Activated naive CD4-positive, alpha-beta T cell treated with Interleukin-2 at 50 U/mL for 16 hours (primary cell): ENCODE measurements around the gene CELF6.
"Not testable (repeated sequence)": the region's sequence is repeated elsewhere in the genome, so short reads cannot be mapped to it uniquely, and the experiment has no call there.

ENCODE experiments used
- DNase-seq: peaks from one replicate; pipeline ENCODE4 v3.0.0-alpha.2; 2020

The CELF6 gene

DNA sequence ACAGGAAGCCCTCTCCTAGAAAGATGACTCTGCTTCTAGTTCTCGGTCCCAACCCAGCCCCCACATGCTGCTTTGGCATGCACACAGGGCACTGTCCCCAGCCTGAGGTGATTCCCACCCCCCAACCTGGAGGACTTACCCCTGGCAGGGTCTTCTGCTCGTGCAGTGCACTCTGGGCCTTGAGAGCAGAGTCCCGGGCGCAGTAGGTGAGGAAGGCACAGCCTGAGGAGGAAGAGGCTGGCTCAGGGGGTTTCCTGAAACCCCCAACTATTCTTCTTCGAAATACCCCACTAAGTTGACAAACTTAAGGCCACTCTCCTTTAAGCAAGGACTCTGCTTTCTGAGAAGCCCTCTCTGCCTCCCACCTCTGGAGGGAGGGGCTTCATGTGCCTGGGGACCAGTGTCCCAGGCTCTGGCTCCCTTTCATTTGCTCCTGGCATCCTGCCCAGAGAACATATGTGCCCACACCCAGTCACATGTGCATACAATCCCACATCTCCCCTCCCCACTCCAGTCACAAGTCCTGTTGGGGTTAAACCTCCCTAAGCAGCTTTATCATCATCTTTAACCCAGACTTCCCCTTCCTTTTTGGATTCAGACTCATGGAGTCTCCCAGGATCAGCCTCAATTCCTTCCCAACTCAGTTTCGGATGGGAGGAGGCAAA lies 4.1 kb downstream of the CELF6 start:
- DNase-seq: no peak

GRCh38 chr15:72313881-72314280 lies 6.1 kb downstream of the CELF6 start:
- no peak for DNase-seq

DNA sequence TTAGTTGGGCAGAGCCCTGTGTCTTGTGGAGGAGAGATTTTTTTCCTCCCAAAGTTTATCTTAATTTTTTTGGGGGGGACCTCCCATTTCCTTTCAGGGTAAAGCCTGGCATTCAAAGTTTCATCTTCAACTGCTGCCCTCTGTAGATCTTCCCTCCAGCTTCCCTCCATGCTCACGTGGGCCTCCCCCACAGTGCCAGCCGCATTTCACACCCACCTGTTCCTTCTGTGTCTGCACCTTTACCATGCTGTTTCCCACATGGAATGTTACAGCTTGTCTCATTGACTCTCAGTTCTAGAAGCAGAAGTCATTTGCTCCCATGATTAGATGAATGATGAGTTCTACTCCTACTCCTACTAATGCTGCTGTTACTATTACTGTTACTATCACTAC lies 6.5 kb downstream of the CELF6 start:
- DNase-seq: no peak

DNA sequence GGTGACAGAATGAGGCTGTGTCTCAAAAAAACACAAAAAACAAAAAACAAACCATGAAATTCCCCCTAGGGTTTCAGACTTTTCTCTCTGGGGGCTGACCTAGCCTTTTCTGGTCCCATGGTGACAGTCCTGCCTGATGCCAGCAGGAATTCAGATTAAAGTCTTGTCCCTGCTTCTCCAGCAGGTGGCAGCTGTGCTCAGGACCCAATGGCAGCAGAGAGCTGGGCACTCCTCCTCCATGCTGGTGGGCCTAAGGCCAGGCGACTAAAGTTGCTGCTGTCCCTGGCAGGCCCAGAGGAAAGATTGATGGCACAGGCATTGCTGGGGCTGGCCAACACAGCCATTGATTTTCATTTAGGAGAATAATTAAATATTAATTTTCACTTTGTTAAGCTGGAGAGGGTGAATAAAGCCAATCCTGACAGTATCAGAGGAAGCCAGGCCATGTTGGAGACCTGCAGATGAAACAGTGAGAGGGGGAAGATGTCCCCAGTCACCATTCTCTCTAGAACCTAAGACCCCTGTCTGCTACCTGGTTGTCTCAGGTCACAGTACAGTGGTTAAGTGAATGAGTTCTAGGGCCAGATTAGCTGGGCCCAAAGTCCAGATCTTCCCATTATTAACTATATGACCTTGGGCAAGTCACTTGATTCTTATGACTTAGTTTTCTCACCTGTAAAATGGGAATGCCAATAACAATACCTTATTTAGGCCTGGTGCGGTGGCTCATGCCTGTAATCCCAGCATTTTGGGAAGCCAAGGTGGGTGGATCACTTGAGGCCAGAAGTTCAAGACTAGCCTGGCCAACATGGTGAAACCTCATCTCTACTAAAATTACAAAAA lies 7.1 kb downstream of the CELF6 start:
- peak; percentile 66 for DNase-seq

DNA sequence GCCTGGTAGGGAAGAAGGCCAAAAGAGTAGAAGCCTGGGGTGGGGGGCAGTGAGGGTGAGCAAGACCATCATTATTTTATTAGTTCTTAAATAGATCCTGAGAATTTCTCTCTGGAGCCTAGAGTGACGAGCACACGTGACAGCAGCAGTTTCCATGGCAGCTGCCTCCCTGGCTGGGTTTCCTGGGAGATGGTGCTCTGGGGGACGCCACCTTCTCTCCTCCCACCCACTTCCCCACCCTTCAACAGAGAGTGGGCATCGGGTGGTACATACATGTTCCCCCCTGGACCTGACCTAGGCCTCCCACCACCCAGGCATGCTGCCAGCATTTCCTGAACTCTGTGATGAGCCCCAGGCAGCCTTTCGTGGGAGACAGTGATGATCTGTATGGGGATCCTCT lies 12.9 kb downstream of the CELF6 start:
- no peak for DNase-seq

DNA sequence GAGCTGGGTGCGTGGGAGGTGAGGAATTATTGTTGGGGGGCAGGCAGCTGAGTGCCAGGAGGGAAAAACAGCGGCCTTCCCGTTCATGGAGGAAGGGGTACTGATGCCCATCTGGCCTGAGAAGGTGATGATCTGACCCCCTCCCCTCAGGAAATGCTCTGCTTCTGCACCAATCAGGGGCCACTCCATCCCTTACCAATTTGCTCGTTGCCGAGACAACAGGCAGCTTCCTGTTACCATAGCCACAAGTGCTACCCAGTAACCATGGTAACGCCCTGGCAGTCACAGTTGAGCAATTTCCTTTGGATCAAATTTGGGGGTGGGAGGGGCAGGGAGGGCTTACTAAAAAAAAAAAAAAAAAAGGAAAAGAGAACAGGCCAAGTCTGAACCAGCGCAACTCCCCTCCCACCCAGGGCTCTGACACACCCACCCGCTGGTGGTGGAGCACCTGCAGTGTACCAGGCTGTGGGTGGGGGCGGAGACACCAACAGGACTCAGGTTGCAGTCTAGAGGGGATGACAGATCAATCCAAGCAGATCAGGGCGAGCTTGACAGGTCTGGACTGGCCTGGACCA lies 13.7 kb downstream of the CELF6 start:
- peak; percentile 24 for DNase-seq

DNA sequence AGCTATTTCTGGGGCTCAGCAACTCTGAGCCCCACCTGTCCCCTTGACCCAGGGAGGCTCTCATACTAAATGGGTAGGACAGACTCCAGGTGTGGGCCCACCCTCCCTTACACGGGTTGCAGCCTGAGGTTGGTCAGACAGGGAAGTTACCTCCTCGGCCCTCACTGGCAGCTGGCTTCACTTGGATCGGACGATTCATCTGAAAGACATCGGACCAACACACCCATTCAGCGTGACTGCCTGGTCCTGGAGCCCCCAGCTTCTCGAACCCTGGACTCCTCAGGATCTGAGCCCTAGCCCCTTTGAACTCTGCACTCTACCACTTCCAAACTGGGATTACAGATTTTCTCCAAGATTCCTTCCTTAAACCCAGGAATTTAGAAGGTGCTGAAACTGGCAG lies 15.4 kb downstream of the CELF6 start:
- no peak for DNase-seq

GRCh38 chr15:72302955-72303354 lies 17.0 kb downstream of the CELF6 start:
- no peak for DNase-seq

DNA sequence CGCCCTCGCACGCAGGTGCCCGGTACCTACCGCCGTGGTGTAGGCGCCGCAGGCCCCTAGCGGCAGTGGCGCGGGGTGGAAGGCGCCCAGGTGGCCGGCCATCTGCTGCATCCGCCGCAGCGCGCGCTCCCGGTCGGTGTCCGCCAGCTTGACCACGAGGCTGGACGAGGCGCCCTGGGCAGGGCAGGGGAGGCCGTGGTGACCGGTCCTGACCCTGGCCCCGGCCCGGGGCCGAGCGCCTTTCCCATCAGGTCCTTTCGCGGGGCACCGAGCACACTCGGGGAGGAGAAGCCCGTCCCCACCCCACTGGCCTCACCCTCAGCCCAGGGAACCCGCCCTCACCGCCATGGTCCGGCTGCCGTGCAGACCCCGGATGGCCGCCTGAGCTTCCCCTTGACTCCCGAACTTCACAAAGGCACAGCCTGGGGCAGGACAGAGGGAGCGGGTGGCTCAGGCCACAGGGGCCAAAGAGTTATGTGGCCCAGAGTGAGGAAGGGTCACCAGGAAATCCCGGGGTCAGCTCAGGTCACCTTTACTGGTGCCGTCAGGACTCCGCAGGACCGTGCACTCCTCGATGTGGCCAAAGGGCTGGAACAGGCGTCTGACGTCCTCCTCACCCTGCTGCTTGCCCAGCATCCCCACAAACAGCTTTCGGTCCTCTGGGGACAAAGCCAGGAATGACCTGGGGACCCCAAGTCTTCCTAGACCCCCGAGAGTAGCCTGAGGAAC lies 30.2 kb downstream of the CELF6 start:
- DNase-seq: no peak

DNA sequence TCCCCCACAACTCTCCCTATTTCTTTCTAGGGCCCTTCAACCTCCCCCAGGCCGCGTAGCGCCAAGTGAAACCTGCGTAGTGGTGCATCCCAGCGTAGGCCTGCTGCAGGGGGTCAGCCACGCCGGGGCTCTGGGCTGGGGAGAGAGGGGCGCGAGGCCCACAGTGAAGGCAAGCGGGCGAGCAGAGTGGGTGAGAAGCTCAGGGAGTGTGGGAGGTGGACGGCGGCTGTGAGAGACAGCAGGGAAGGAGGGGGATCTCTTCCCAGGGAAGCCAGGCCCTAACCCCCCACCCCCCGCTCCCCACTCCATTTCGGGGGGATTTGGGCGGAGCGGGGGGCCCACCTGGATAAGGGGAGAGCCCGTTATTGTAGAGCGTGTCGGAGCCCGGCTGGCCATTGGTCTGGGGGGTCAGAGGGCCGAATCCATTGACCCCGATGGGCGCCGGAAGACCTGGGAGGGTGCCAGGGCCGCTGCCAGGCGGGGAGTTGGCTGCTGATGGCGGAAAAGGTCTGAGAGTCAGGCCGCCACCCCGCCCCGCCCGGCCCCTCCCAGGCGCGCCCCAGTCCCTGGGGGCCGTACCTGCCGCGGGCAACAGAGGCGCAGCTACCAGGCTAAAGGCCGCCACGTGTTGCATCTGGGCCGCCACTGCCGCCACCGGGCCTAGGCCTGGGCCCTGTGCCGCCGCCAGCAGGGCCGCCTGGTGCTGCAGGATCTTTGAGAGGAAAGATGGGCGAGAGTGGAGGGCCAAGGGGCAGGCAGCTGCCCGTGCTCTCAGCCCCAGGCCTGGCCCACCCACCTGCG lies 31.0 kb downstream of the CELF6 start:
- DNase-seq: no peak

- DNase-seq: peak; percentile 49
Observed at GRCh38 chr15:72285927-72286516, 33.9 kb downstream of the CELF6 start.

- DNase-seq: no peak
Observed at GRCh38 chr15:72285402-72285801, 34.6 kb downstream of the CELF6 start.

DNA sequence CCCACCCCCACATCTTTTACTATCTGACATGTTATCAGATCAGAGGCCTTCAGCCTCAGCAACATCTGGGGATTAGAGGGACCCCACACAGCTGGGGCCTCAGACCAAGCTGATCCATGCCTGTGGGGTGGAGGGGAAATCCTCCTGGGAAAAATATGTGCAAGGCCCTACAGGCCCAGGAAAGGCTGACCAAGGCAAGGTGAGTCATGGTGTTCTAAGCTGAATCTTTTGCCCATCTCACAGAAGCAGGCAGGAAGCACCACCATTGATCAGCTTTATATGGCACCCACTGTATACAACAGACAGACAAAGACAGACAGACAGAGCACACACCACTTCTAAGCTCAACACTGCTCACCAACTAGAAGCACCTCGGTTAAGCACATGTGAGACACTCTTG lies 35.2 kb downstream of the CELF6 start:
- no peak for DNase-seq

- no peak for DNase-seq
Observed at GRCh38 chr15:72281713-72282112, 38.2 kb downstream of the CELF6 start.

GRCh38 chr15:72280751-72281150 lies 39.2 kb downstream of the CELF6 start:
- DNase-seq: no peak

GRCh38 chr15:72278737-72279136 lies 41.2 kb downstream of the CELF6 start:
- DNase-seq: no peak

DNA sequence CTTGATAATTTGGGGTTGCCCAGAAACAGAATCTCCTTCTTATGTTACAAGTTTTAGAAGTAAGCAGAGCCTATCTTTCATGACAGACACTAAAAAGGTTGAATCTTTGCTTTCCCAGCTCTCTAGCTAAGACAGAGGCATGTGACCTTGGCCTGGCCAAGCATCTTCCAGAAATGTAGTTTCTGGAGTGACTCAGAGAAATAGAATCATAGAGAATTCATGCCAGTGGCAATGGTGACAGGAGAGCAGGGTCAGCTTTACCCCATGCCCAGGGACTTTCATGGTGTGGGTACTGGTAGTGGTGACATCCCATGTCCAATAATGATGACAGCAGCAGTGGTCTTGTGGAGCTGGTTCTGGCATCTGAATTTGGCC lies 43.6 kb downstream of the CELF6 start:
- no peak for DNase-seq

- not testable (repeated sequence) for DNase-seq
Observed at GRCh38 chr15:72275635-72276325, 44.2 kb downstream of the CELF6 start.

GRCh38 chr15:72272997-72273352 lies 47.0 kb downstream of the CELF6 start:
- DNase-seq: no peak

DNA sequence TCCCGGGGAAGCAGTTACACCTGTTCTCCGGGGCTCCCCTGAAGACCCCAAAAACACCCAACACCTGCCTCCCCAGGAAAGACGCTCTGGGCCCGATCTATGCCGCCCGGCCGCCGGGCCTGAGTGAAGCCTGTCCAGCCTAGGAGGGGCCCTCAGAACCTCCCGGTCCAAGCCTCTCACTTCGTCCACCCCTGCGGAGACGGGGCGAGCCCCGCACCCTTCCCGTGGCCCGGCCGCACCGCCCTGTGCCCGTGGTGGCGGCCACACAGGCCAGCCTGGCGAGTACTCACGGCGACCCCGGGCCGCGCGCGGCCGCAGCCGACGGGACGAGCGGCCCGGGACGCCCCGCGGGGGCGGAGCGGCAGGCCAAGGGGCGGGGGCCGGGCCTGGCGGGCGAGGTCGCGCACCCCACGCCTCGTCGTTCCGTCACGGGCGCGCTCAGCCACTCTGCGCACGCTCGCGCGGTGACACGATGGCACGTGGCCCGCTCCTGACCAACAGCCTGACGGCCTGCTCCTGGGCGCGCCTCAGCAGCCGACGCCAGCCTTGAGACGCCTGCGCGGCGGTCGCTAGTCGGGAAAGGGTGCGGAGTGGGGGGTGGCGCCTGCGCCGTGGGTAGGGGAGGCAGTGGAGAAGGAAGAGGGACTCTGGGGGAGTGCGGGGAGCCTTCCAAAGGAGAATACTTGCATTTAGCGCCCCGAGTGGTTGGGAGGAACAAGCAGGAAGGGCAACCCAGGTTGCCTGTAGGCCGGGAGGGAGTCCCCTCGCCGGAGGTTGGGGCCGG lies 47.6 kb downstream of the CELF6 start, which contains the start of gene PARP6:
PARP6 (minus strand) TSS at position 342 of the 784 bp plus-strand sequence. CDS start 5,077 bp downstream, outside the sequence.
- peak; percentile 99 for DNase-seq

- no peak for DNase-seq
Observed at GRCh38 chr15:72271895-72272212, 48.1 kb downstream of the CELF6 start.
